HepG2 (cell line): Measurements from ENCODE around the gene CERT1. TPM values are rescaled to one million over a fixed set of nuclear protein-coding genes. Genes with fewer than 3 reads are reported as not detected.

Source experiments
- ATAC-seq: fragments of 200-7000 bp; cut with Tn5 transposase; 3 replicates; pipeline ENCODE4 v1.9.1; 2020; ENCODE audit warnings: mild to moderate bottlenecking, moderate library complexity
- BruUV-seq: library from RNA; stranded (reverse); fragments of 400-500 nt; replicated peaks from 2 replicates; lab custom pipeline; 2021; lab: Mats Ljungman, UMichigan
- CTCF ChIA-PET: fragments of 300-600 bp; formaldehyde crosslinking; extraction: SDS; loops from one replicate; lab custom pipeline; 2021; ENCODE audit warnings: low total read pairs, inconsistent platforms, low intra/inter-chr PET ratio; lab: Yijun Ruan, JAX
- POLR2A ChIA-PET: fragments of 350-600 bp; sonication (Branson Sonifier 250); formaldehyde crosslinking; loops from one replicate; lab custom pipeline; 2020; ENCODE audit warnings: antibody characterized with exemption, inconsistent platforms; lab: Yijun Ruan, JAX
- DNase-seq: peaks from one replicate; pipeline ENCODE4 v3.0.0-alpha.2; 2015; ENCODE audit warnings: low spot score
- FAIRE-seq: peaks from 3 replicates; lab custom pipeline; 2011; peaks lifted over from hg19 to GRCh38; lab: Jason Lieb, UNC
- H2AFZ ChIP-seq: one replicate; pipeline ENCODE4 v1.6.1; 2011; ENCODE audit warnings: low read length, inconsistent platforms
- H3K27ac ChIP-seq: fragments of 300-600 bp; 3 replicates; pipeline ENCODE4 v1.8.0; 2011; ENCODE audit warnings: mixed run types, mild to moderate bottlenecking, mixed read lengths, low read length, inconsistent platforms; ENCODE audit not compliant: insufficient read depth; ENCODE audit errors: extremely low read length
- H3K27me3 ChIP-seq, 2 experiments: fragments of 200-600 bp in 1 of 2; 2 replicates in 1 of 2; 3 replicates in 1 of 2; pipeline versions ENCODE4 v1.6.0 to v1.8.0; 2011; ENCODE audit warnings: low read length in 2 of 2, mild to moderate bottlenecking in 2 of 2, moderate library complexity in 2 of 2, inconsistent platforms in 1 of 2; ENCODE audit not compliant: insufficient read depth in 2 of 2, control insufficient read depth in 1 of 2
- H3K36me3 ChIP-seq, 2 experiments: fragments of 200-600 bp in 1 of 2; replicated peaks in 1 of 2; 2 replicates in 1 of 2; 3 replicates in 1 of 2; pipeline versions ENCODE4 v1.5.1 to v1.8.0; 2011; ENCODE audit warnings: low read length in 2 of 2, inconsistent platforms in 1 of 2; ENCODE audit not compliant: insufficient read depth in 2 of 2, control insufficient read depth in 1 of 2
- H3K4me1 ChIP-seq: 2 replicates; pipeline ENCODE4 v1.5.1; 2012; ENCODE audit warnings: low read length, inconsistent platforms; ENCODE audit not compliant: insufficient read depth
- H3K4me2 ChIP-seq: 2 replicates; pipeline ENCODE4 v1.6.0; 2011; ENCODE audit warnings: low read depth, low read length, inconsistent platforms
- H3K4me3 ChIP-seq, 3 experiments: fragments of 200-600 bp in 1 of 3; sonication (generic), shearing (Covaris generic) in 1 of 3; replicated peaks in 1 of 3; 2 replicates each; pipeline ENCODE4 v1.5.1; 2011 to 2016; ENCODE audit warnings: low read length in 3 of 3, inconsistent platforms in 2 of 3, low read depth in 2 of 3, mild to moderate bottlenecking in 2 of 3, control low read depth in 1 of 3, mixed read lengths in 1 of 3; ENCODE audit not compliant: insufficient read depth in 1 of 3
- H3K79me2 ChIP-seq: one replicate; pipeline ENCODE4 v1.6.1; 2011; ENCODE audit warnings: low read length, inconsistent platforms; ENCODE audit not compliant: insufficient read depth
- H3K9ac ChIP-seq: 2 replicates; pipeline ENCODE4 v1.6.0; 2011; ENCODE audit warnings: mild to moderate bottlenecking, low read depth, low read length, inconsistent platforms; ENCODE audit not compliant: insufficient read depth
- H3K9me3 ChIP-seq: 2 replicates; pipeline ENCODE4 v1.5.1; 2012; ENCODE audit warnings: mild to moderate bottlenecking, low read length
- H4K20me1 ChIP-seq: 2 replicates; pipeline ENCODE4 v1.6.0; 2011; ENCODE audit warnings: inconsistent platforms, mild to moderate bottlenecking, low read length, moderate library complexity; ENCODE audit not compliant: insufficient read depth
- EZH2 ChIP-seq: conservative IDR thresholded peaks from 2 replicates; pipeline ENCODE4 v1.6.1; 2012; ENCODE audit warnings: mild to moderate bottlenecking, low read depth, low read length, moderate library complexity
- FOXA1 ChIP-seq, 2 experiments: fragments of 450-650 bp in 1 of 2; sonication (generic) in 1 of 2; formaldehyde crosslinking in 1 of 2; IDR thresholded peaks; 2 replicates each; pipeline versions ENCODE4 v1.4.0 to v1.6.1; 2016 to 2020; ENCODE audit warnings: missing genetic modification reagents in 1 of 2
- SAP130 ChIP-seq: IDR thresholded peaks from 2 replicates; pipeline ENCODE4 v1.6.1; 2016; ENCODE audit warnings: low read depth
- SKI ChIP-seq: fragments of 450-650 bp; IDR thresholded peaks from one replicate; pipeline ENCODE4 v1.6.1; 2018; ENCODE audit warnings: mild to moderate bottlenecking; ENCODE audit not compliant: partially characterized antibody
- SMARCC2 ChIP-seq: fragments of 450-650 bp; IDR thresholded peaks from 2 replicates; pipeline ENCODE4 v1.6.1; 2017; ENCODE audit warnings: antibody characterized with exemption, mild to moderate bottlenecking
- SNAPC2 ChIP-seq: sonication (generic); formaldehyde crosslinking; IDR thresholded peaks from 2 replicates; pipeline ENCODE4 v1.8.1; 2022; ENCODE audit warnings: mild to moderate bottlenecking, missing genetic modification reagents
- SOX13 ChIP-seq, 3 experiments: fragments of 450-650 bp in 1 of 3; sonication (generic) in 1 of 3; formaldehyde crosslinking in 1 of 3; IDR thresholded peaks in 2 of 3; conservative IDR thresholded peaks in 1 of 3; 2 replicates each; pipeline versions ENCODE4 v1.5.0 to v1.6.1; 2016 to 2020; ENCODE audit warnings: antibody characterized with exemption in 1 of 3, mild to moderate bottlenecking in 1 of 3, missing compliant biosample characterization in 1 of 3, missing genetic modification reagents in 1 of 3, moderate library complexity in 1 of 3
- TOPORS ChIP-seq: sonication (generic); formaldehyde crosslinking; IDR thresholded peaks from 2 replicates; pipeline ENCODE4 v1.8.0; 2023; ENCODE audit warnings: mild to moderate bottlenecking, missing genetic modification reagents
- YEATS2 ChIP-seq: sonication (generic); formaldehyde crosslinking; IDR thresholded peaks from 2 replicates; pipeline ENCODE4 v1.4.0; 2020; ENCODE audit warnings: missing genetic modification reagents, borderline replicate concordance
- ZC3H4 ChIP-seq: sonication (generic); formaldehyde crosslinking; IDR thresholded peaks from 2 replicates; pipeline ENCODE4 v1.4.0; 2020; ENCODE audit warnings: missing genetic modification reagents, borderline replicate concordance
- ZMYM4 ChIP-seq: sonication (generic); formaldehyde crosslinking; IDR thresholded peaks from 2 replicates; pipeline ENCODE4 v1.8.1; 2023; ENCODE audit warnings: mild to moderate bottlenecking, missing genetic modification reagents
- ZNF678 ChIP-seq: sonication (generic); formaldehyde crosslinking; IDR thresholded peaks from 2 replicates; pipeline ENCODE4 v1.4.0; 2020; ENCODE audit warnings: mild to moderate bottlenecking, missing genetic modification reagents
- ZNF879 ChIP-seq: sonication (generic); formaldehyde crosslinking; IDR thresholded peaks from 2 replicates; pipeline ENCODE4 v1.8.1; 2023; ENCODE audit warnings: missing genetic modification reagents
- WGBS: methylation state at CpG from one replicate; pipeline ENCODE4 v1.1.6; 2017; ENCODE audit warnings: low lambda C conversion rate; 5-methylcytosine and 5-hydroxymethylcytosine counted together
- in situ Hi-C: cut with HindIII; loops from 2 replicates; pipeline ENCODE4 v1.10.0; 2017; ENCODE audit warnings: low pct_unique_long_range_greater_than_20kb; ENCODE audit not compliant: extremely low pct_ligation_motif_present
- intact Hi-C: fragments of 100-400 bp; cut with micrococcal nuclease; formaldehyde crosslinking; loops from one replicate; pipeline ENCODE4 v1.10.0; 2022; ENCODE audit not compliant: unreplicated experiment
- polyA plus RNA-seq, 8 experiments: library from polyadenylated mRNA; depleted of rRNA in 3 of 8; stranded (reverse) in 7 of 8; unstranded in 1 of 8; fragments of >200 nt; fragmentation: Illumina TruSeq in 4 of 8; extraction: Trizol in 4 of 8; gene quantifications; 2 replicates each; pipeline versions ENCODE4 v1.2.1 to v1.2.3, GENCODE V29; 2011 to 2016; ENCODE audit warnings: low read depth in 4 of 8, missing spikeins in 1 of 8, mixed read lengths in 1 of 8; ENCODE audit not compliant: insufficient read depth in 1 of 8
- total RNA-seq, 5 experiments: library from RNA; depleted of rRNA; stranded (reverse); fragments of >200 nt; fragmentation: Illumina TruSeq; extraction: Trizol; gene quantifications; 2 replicates each; pipeline ENCODE4 v1.2.3, GENCODE V29; 2016; ENCODE audit warnings: low read depth in 1 of 5
- TF ChIP-seq, protein P1 (sequence below): sonication (generic); formaldehyde crosslinking; IDR thresholded peaks from 2 replicates; pipeline ENCODE4 v1.4.0; 2020; ENCODE audit warnings: missing genetic modification reagents
- TF ChIP-seq, protein P2 (sequence below): sonication (generic); formaldehyde crosslinking; conservative IDR thresholded peaks from 2 replicates; pipeline ENCODE4 v1.8.0; 2022; ENCODE audit warnings: mild to moderate bottlenecking, moderate library complexity, missing genetic modification reagents

Gene CERT1
- total and polyA plus RNA-seq, 2 of the 13 experiments (the other 11 are each of a cell fraction or from before 2014, with no cell fraction given) = 8.2 to 12.7 TPM

DNA sequence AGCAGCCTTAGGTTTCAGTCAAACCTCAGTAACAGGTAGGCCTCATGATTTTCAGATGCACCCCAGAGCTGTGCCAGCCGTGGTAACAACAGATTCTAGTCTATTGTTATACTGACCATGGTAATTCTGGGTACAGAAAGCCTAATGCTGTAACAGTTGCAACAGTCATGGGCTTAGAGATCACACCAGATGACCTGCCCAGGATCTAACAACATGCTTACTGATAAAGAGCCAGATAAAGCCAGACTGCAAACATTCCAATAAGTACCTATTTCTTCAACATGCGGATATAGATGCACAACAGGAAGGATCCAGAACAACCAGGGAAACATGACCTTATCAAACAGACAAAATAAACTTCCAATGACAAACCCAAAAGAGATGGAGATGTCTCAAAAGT is 42.8 kb downstream of the CERT1 start (continued):
- TF ChIP-seq SOX13 (IDR thresholded peaks at IDR 0.05) (no peak), SOX13 (CRISPR knock-in tag; conservative IDR thresholded peaks at IDR 0.05 in 1 of 2, IDR thresholded peaks at IDR 0.05 in 1 of 2) (peak in 1 of 2 experiments; percentile 66; a peak in 1 of 4 replicates), FOXA1 (IDR thresholded peaks at IDR 0.05) (no peak), FOXA1 (CRISPR knock-in tag; IDR thresholded peaks at IDR 0.05) (peak; percentile 25; the same call in 1 of the 2 replicates), ZMYM4 (CRISPR knock-in tag) (no peak)
- TF ChIP-seq, protein P1, sequence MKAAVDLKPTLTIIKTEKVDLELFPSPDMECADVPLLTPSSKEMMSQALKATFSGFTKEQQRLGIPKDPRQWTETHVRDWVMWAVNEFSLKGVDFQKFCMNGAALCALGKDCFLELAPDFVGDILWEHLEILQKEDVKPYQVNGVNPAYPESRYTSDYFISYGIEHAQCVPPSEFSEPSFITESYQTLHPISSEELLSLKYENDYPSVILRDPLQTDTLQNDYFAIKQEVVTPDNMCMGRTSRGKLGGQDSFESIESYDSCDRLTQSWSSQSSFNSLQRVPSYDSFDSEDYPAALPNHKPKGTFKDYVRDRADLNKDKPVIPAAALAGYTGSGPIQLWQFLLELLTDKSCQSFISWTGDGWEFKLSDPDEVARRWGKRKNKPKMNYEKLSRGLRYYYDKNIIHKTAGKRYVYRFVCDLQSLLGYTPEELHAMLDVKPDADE = no peak

DNA sequence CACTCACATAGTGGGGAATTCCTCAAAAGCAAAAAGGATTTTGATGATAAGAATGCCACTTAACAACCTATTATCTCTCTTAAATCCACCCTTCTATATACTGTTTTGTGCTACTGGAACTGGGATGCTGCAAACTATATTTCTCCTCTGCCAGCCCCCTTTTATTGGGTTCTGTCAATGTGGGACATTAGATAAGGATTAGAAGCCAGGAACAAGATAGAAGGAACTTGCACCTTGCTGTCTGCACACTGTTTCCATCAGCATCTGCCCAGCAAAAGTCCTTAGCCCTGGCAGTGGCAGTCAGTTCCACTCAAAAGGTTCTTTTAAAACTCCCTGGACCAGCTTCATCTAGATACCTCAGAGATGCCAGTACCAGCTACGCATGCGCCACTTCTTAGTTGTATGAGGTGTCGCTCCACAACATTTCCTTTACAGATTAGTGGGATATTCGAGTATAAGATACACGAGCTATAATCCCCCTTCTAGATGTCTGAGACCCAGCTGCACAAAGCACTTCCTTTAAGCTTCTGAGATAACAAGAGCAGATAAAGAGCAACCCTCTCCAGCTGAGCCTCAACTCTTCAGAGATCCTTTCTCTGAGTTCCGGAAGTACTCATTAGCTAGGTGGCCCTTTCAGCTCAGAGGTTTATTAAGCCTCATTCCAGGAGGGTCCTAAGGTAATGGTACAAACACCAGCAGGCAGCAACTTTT is 45.3 kb downstream of the CERT1 start:
- ATAC-seq (no peak), FAIRE-seq (no peak)
- H2AFZ ChIP-seq = no peak overlapping the region
- H3K79me2 ChIP-seq = peaks cover 24% of the 10 kb centered on the region
- ChIA-PET POLR2A (no interaction called here), CTCF (no interaction called here)
- in situ Hi-C loops = no loop called here
- no TSS peak for BruUV-seq
- 0 out of 5 replicates have a peak, but pooled peaks cover 0 to 3% of the 10 kb centered on the region in 2 experiments for H3K36me3 ChIP-seq
- 0 out of 2 replicates have a peak, but pooled peaks cover 6% of the 10 kb centered on the region for H4K20me1 ChIP-seq
- no peak overlapping the region for H3K4me2 ChIP-seq
- no peak overlapping the region for H3K4me3 ChIP-seq
- intact Hi-C loops = no loop called here
- no peak overlapping the region for H3K27ac ChIP-seq
- TF ChIP-seq SNAPC2 (CRISPR knock-in tag) (no peak), EZH2 (no peak), SAP130 (CRISPR knock-in tag) (no peak), ZC3H4 (CRISPR knock-in tag) (no peak), TOPORS (CRISPR knock-in tag) (no peak), ZNF879 (CRISPR knock-in tag) (no peak), SKI (no peak), YEATS2 (CRISPR knock-in tag) (no peak), SMARCC2 (no peak), ZNF678 (CRISPR knock-in tag) (no peak)
- TF ChIP-seq, protein P2, sequence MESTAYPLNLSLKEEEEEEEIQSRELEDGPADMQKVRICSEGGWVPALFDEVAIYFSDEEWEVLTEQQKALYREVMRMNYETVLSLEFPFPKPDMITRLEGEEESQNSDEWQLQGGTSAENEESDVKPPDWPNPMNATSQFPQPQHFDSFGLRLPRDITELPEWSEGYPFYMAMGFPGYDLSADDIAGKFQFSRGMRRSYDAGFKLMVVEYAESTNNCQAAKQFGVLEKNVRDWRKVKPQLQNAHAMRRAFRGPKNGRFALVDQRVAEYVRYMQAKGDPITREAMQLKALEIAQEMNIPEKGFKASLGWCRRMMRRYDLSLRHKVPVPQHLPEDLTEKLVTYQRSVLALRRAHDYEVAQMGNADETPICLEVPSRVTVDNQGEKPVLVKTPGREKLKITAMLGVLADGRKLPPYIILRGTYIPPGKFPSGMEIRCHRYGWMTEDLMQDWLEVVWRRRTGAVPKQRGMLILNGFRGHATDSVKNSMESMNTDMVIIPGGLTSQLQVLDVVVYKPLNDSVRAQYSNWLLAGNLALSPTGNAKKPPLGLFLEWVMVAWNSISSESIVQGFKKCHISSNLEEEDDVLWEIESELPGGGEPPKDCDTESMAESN = no peak
- TF ChIP-seq, all 625 proteins: peak for 0
- Histone ChIP-seq H3K9ac (no peak overlapping the region), H3K27me3 (no peaks in the 10 kb centered on the region), H3K9me3 (peaks cover 17% of the 10 kb centered on the region; the same call in 1 of the 2 replicates), H3K4me1 (peaks cover 9% of the 10 kb centered on the region)
- DNase-seq = no peak
- 94% methylated on average over 6 of the region's 6 CpGs for WGBS
